PC-3 (cell line): Measurements from ENCODE around the gene EPN1.
"Not testable (repeated sequence)": the region's sequence is repeated elsewhere in the genome, so short reads cannot be mapped to it uniquely, and the experiment has no call there.

Experiments used
- CTCF ChIP-seq: fragments of 300-600 bp; sonication (generic); conservative IDR thresholded peaks from 2 replicates; pipeline ENCODE4 v1.5.1; 2017; ENCODE audit warnings: antibody characterized with exemption, low read depth, mild to moderate bottlenecking, low read length
- EZH2 ChIP-seq: fragments of 300-600 bp; sonication (generic); IDR thresholded peaks from one replicate; pipeline ENCODE4 v1.6.1; 2017; ENCODE audit warnings: antibody characterized with exemption, mild to moderate bottlenecking, low read length; ENCODE audit not compliant: unreplicated experiment
- EZH2phosphoT487 ChIP-seq: fragments of 300-600 bp; sonication (generic); IDR thresholded peaks from 2 replicates; pipeline ENCODE4 v1.6.1; 2018; ENCODE audit warnings: mild to moderate bottlenecking, antibody characterized with exemption, low read length, borderline replicate concordance

- not testable (repeated sequence) for TF ChIP-seq EZH2phosphoT487, CTCF, EZH2
These were observed 83.8 kb downstream of the EPN1 start, which contains the start of gene RFPL4A for GRCh38 chr19:55758797-55759196.
